GM18909 (cell line): ENCODE results near the gene BAHCC1.

ENCODE experiments used
- ATAC-seq: cut with Tn5 transposase; IDR thresholded peaks from one replicate; pipeline ENCODE4 v1.9.1; 2021; ENCODE audit warnings: mild to moderate bottlenecking; ENCODE audit not compliant: unreplicated experiment, poor library complexity

The BAHCC1 gene

GRCh38 chr17:81456798-81457197 lies 61.5 kb downstream of the BAHCC1 start:
- no peak for ATAC-seq

DNA sequence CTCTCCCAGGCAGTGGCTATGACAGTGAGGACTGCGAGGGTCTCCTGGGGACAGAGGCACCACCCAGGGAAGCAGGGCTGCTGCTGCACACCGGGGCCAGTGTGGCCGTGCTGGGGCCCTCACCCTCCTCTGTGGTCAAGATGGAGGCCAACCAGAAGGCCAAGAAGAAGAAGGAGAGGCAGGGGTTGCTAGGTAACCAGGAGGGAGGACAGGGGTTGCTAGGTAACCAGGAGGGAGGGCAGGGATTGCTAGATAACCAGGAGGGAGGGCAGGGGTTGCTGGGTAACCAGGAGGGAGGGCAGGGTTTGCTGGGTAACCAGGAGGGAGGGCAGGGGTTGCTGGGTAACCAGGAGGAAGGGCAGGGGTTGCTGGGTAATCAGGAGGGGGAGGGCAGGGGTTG lies 62.1 kb downstream of the BAHCC1 start:
- ATAC-seq, result no peak

DNA sequence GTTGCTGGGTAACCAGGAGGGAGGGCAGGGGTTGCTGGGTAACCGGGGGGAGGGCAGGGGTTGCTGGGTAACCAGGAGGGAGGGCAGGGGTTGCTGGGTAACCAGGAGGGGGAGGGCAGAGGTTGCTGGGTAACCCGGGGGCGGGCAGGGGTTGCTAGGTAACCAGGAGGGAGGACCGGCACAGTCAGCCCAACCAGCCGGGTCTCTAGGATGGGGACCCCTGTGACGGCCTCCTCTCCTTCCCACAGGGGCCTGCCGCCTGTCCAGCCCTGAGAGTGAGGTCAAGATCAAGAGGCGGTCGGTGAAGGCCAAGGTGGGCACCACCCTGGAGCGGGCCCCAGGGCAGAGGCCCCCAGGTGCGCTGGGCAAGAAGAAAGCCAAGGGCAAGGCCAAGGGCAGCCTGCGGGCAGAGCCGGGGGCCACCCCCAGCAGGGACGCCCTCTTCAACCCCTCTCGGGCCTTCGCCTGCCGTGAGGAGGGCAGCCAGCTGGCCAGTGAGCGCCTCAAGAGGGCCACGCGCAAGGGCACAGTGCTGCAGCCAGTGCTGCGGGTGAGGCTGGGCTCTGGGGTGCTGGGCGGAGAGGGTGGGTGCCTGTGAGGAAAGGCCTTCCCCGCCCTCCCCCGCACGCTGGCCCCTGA lies 62.8 kb downstream of the BAHCC1 start:
- no peak for ATAC-seq

DNA sequence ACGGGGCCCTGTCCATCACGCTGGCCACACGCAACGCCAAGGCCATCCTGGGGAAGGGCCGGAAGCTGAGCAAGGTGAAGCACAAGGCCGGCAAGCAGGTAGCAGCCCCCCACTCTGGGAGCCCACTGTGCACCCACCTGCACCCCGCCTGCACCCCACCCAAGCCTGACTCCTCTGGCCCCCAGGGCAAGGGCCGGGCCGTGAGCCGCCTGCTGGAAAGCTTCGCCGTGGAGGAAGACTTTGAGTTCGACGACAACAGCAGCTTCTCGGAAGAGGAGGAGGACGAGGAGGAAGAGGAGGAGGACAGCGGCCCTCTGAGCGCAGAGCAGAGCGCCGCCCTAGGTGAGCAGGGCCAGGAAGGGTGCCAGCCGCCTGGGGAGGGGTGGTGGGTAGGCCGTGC lies 63.4 kb downstream of the BAHCC1 start:
- no peak for ATAC-seq

DNA sequence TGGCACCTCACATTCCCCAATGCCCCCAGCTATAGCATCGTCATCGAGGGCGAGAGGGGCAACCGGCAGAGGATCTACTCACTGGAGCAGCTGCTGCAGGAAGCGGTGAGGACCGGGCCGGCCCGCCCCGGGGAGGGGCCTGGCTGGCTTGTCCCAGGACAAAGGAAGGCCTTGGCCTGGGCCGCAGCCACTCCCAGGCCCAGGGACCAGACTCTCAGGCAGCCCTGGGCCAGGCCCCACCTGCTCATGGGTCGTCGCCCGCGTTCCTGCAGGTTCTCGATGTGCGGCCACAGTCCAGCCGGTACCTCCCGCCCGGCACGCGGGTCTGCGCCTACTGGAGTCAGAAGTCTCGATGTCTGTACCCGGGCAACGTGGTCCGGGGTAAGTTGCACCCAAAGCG lies 64.0 kb downstream of the BAHCC1 start:
- no peak for ATAC-seq

GRCh38 chr17:81459864-81460263 lies 64.6 kb downstream of the BAHCC1 start:
- ATAC-seq, result no peak

GRCh38 chr17:81460856-81461460 lies 65.7 kb downstream of the BAHCC1 start:
- no peak for ATAC-seq

DNA sequence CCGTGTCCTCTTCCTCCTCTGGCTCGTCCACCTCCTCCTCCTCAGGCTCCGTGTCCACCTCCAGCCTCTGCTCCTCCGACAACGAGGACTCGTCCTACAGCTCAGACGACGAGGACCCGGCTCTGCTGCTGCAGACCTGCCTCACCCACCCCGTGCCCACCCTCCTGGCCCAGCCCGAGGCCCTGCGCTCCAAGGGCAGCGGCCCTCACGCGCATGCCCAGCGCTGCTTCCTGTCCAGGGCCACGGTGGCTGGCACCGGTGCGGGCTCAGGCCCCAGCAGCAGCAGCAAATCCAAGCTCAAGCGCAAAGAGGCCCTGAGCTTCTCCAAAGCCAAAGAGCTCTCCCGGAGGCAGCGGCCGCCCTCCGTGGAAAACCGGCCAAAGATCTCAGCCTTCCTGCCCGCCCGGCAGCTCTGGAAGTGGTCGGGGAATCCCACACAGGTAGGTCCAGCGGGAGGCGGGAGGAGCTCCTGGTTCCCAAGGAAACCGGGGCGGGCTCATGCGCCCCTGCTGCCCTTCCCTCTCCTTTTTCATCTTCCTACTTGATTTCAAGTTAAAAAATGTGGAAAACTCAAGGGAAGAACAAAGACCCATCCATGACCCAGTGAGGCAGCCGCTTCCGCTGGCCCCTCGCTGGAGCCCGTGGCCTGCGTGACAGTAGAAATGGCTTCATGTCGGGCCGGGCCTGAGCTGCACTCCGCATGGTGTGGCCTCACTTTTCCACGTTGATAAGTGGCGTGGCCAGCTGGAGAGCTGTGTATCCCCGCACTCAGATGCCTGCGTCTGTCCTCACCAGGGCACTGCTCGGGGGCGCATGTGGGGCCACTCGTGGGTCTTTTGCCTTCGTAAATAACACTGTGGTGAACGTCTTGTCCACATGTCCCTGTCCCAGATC lies 66.6 kb downstream of the BAHCC1 start:
- no peak for ATAC-seq

DNA sequence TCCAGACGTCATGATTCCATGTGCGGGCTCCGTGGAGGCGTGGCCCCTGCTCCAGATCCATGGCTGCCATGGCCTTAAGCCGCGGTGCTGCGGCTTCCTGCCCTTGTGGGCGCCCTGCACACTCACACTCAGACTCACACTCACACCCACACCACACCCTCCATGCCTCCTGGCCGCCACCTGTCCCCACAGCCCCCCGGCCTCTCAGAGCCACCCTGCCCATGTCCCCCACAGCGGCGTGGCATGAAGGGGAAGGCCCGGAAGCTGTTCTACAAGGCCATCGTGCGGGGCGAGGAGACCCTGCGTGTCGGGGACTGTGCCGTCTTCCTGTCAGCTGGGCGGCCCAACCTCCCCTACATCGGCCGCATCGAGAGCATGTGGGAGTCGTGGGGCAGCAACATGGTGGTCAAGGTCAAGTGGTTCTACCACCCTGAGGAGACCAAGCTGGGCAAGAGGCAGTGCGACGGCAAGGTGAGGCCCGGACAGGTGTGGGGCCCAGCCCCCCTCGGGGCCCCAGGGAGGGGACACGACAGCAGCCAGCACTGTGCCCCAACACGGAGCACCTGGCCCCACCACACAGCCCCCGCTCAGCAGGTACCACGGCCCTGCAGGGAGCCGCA lies 67.4 kb downstream of the BAHCC1 start:
- no peak for ATAC-seq

DNA sequence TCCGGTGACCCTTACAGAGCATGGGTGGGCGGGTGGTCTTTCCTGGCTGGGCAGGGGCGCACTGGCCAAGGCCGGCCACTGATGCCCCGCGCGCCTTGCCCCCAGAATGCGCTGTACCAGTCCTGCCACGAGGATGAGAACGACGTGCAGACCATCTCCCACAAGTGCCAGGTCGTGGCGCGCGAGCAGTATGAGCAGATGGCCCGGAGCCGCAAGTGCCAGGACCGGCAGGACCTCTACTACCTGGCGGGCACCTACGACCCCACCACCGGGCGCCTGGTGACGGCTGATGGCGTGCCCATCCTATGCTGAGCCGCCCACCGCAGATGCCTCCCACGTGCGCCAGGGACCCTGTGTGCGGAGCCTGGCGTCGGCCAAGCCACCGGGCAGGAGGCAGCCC lies 68.2 kb downstream of the BAHCC1 start:
- ATAC-seq, result no peak

GRCh38 chr17:81464586-81464985 lies 69.3 kb downstream of the BAHCC1 start:
- ATAC-seq, result no peak

- ATAC-seq, result no peak
Observed at GRCh38 chr17:81465910-81466309, 70.7 kb downstream of the BAHCC1 start.

DNA sequence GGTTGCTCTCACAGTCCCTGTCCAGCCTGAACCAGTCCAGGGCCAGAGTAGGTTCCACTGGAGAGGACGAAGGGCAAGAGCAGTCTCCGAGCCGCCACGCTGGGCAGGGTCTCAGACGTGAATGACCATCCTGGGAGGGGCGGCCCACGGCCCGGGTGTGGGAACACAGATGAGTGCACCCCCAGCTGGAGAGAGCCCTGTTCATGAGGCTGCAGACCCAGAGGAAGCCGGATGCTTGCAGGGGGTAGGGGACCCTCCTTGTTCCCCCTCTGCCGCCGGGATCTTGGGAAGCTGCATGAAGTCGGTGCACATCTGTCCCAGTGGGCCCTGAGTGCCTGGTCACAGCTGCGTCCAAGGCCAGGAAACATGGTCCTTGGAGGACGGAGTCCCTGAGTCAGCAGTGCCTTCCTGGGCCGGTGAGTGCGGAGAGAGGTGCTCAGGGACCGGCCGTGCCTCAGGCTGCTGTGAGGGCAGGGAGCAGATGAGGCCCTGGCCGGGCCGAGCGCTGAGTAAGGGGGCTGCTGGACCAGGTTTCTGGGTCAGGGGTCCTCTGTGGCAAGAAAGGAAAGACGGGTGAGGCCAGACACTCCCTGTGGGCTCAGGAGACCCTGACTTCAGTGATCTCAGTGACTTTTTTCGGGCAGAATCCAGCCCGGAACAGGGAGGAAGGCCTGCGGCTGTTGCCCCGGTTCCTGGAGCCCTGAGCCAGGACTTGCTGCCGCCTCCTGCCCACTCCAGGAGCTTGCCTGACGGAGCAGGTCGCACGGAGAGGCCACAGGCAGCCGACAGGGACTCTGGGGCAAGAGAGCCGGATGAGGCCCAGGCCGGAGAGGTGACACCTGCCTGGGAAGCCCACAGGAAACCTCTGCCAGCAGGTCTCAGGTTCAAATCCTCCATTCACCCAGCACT lies 71.6 kb downstream of the BAHCC1 start:
- no peak for ATAC-seq

DNA sequence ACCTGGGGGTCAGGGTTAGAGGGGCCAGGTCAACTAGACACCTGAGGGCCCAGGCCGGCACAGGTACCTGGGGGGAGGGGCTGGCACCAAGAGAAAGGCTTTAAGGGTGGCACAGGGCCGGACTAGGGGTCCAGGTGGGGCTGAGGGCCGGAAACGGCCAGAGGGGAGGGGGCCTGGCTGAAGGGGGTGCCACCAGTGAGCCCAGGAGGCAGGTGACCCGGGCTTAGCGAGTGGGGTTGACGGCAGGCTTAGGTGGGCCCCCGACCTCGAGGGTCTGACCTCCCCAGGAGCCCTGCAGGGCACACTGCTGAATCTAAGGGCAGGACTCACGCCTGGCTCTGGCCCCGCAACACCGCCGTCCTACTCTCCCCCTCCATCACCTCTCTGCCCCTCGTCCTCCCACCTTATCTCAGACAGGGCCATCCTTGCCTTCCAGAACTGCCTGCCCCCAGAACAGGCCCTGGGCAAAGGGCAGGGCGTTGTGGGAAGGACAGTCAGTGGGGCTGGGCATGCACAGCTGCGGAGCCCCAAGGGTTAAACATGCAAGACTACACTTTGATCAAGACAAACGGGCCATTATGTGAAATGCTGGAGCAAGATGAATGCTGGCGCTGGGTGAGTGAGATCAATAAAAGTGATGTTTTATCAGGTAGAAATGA lies 73.0 kb downstream of the BAHCC1 start:
- ATAC-seq, result no peak

DNA sequence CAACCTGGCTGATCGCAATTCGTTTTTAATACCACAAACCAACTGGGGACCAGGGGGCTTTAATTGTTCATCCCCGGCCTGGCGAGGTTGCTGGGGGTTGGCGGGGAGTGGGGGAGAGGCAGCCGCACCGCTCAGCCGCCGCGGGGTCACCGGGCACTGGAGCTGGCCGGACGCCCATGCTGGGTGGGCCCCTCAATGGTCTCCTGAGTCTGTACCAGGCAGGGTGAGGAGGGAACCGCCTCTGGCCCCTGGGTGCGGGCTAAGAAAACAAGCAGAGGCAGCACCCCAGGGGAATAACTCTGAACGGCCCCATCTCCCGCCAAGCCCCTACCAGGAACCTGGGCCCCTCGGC lies 73.5 kb downstream of the BAHCC1 start:
- ATAC-seq, result no peak

DNA sequence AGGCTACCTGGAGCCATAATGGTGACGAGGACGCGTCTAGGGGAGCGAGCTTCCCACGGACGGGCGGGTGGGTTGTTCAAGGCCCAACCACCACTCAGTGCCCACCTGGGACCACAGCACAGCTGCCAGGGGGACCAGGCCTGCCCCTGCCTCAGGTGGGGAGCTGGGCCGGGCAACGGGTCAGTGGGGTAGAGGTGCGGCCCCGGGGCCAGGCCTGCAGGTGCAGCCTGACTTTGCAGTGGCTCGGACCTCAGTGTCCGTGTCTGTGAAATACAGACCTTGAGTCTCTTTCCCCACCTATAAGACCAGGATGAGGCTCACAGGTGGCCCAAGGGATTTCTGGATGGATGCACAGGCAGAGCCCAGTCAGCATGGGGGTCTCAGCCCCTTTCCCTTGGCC lies 74.0 kb downstream of the BAHCC1 start:
- no peak for ATAC-seq

DNA sequence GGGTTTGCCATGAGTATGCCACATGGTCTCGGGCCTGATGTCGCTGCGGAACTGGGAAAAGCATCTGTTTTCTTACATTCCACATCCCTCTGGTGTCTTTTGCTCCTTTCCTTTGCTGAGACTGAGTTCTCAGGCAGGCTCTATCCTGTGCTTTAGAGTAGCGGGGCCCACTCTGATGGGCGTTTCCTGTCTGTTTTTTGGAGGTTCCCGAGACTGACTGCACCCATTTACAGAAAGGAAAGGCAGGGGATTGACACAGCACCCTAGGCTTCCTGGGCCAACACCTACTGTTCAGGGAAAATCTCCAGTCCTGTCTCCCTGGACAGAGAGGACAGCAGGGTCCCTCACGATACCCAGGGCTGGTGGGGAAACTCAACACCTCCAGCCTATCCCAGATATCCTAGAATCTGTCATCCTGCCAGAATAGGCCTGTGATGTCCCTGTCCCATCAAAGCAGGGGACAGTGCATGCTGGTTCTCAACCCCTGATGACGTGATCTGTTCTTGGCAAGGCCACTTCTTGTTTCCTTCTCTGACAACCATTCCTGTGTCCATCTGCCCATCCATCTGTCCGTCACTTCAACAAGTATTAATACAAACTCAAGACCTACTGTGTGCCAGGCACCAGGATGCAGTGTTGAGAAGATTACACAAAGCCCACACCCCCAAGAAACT lies 75.2 kb downstream of the BAHCC1 start:
- no peak for ATAC-seq

GRCh38 chr17:81470944-81471817 lies 75.9 kb downstream of the BAHCC1 start:
- ATAC-seq, result no peak
